ENCODE data around the gene ERBB4.

The ERBB4 gene

GRCh38 chr2:211494536-211494935 lies 1044.1 kb downstream of the ERBB4 start:
- no peak for DNase-seq (ENCODE audit: extremely low read depth, low read depth)
- TF ChIP-seq CTCF (IDR thresholded peaks at IDR 0.05; ENCODE audit: low read depth, low read length) = no peak

GRCh38 chr2:211494085-211494484 lies 1044.5 kb downstream of the ERBB4 start:
- DNase-seq (ENCODE audit: extremely low read depth, low read depth) = no peak
- no peak for TF ChIP-seq CTCF (IDR thresholded peaks at IDR 0.05; ENCODE audit: low read depth, low read length)

GRCh38 chr2:211487733-211488132 lies 1050.9 kb downstream of the ERBB4 start:
- no peak for DNase-seq (ENCODE audit: extremely low read depth, low read depth)
- no peak for TF ChIP-seq CTCF (IDR thresholded peaks at IDR 0.05; ENCODE audit: low read depth, low read length)

GRCh38 chr2:211479536-211480150 lies 1059.0 kb downstream of the ERBB4 start:
- no peak for DNase-seq (ENCODE audit: extremely low read depth, low read depth)
- TF ChIP-seq CTCF (IDR thresholded peaks at IDR 0.05; ENCODE audit: low read depth, low read length) = no peak

- TF ChIP-seq CTCF (IDR thresholded peaks at IDR 0.05; ENCODE audit: low read depth, low read length) = no peak
- DNase-seq (ENCODE audit: extremely low read depth, low read depth) = no peak
Measured at GRCh38 chr2:211477537-211478275, 1060.9 kb downstream of the ERBB4 start.

- DNase-seq (ENCODE audit: extremely low read depth, low read depth) = no peak
- TF ChIP-seq CTCF (IDR thresholded peaks at IDR 0.05; ENCODE audit: low read depth, low read length) = no peak
Measured at GRCh38 chr2:211473116-211473515, 1065.5 kb downstream of the ERBB4 start.

GRCh38 chr2:211469664-211470059 lies 1068.9 kb downstream of the ERBB4 start:
- no peak for TF ChIP-seq CTCF (IDR thresholded peaks at IDR 0.05; ENCODE audit: low read depth, low read length)
- no peak for DNase-seq (ENCODE audit: extremely low read depth, low read depth)

Measured in AG09319 (cell line).